ENCODE results near the gene NANP.
"Not testable (repeated sequence)": the region's sequence is repeated elsewhere in the genome, so short reads cannot be mapped to it uniquely, and the experiment has no call there.

The NANP gene

GRCh38 chr20:25606094-25606695, 17.6 kb downstream of the NANP start:
- Histone ChIP-seq H3K4me3 (ENCODE audit: low read length in 2 of 2) (no peak overlapping the region), H3K18ac (ENCODE audit: low read length) (no peak overlapping the region), H3K27me3 (ENCODE audit: control insufficient read depth in 3 of 3, insufficient read depth in 3 of 3, low read depth in 1 of 3, low read length in 3 of 3) (no peaks in the 10 kb centered on the region), H4K8ac (ENCODE audit: low read depth, low read length) (no peak overlapping the region), H3K23ac (ENCODE audit: low read depth, low read length, poor library complexity) (no peak overlapping the region), H2BK120ac (ENCODE audit: low read depth, low read length) (no peak overlapping the region), H3K79me1 (ENCODE audit: low read depth, low read length) (no peaks in the 10 kb centered on the region), H2BK12ac (ENCODE audit: low read length) (no peak overlapping the region), H3K4me2 (ENCODE audit: insufficient read depth, low read length, poor library complexity, severe bottlenecking) (no peak overlapping the region), H4K91ac (ENCODE audit: low read depth, low read length, poor library complexity) (no peak overlapping the region), H3K9me3 (replicated peaks in 1 of 2; ENCODE audit: control insufficient read depth in 2 of 2, insufficient read depth in 1 of 2, low read depth in 1 of 2, low read length in 2 of 2) (no peaks in the 10 kb centered on the region), H3K27ac (replicated peaks; ENCODE audit: low read length) (no peak overlapping the region), H2AK5ac (ENCODE audit: low read depth, low read length) (no peak overlapping the region), H3K4me1 (ENCODE audit: control insufficient read depth in 2 of 2, insufficient read depth in 1 of 2, low read depth in 1 of 2, low read length in 2 of 2) (no peaks in the 10 kb centered on the region), H3K9ac (ENCODE audit: low read depth, low read length, poor library complexity) (no peak overlapping the region), H3K4ac (ENCODE audit: low read length) (no peak overlapping the region), H2BK15ac (ENCODE audit: low read length) (no peak overlapping the region), H3K36me3 (replicated peaks in 1 of 2; ENCODE audit: control insufficient read depth in 2 of 2, insufficient read depth in 2 of 2, low read length in 2 of 2) (no peaks in the 10 kb centered on the region), H3K14ac (ENCODE audit: low read length) (no peak overlapping the region), H2BK5ac (ENCODE audit: low read length) (no peak overlapping the region), H2AFZ (ENCODE audit: low read length) (no peak overlapping the region)
- no CpG with 5 or more reads among the region's 1 CpG for WGBS, 2 donors (ENCODE audit: extremely low coverage in 2 of 2, insufficient read length in 2 of 2, insufficient replicate concordance in 1 of 2)
- no peak for DNase-seq (ENCODE audit: low spot score)

GRCh38 chr20:25605148-25605547, 18.7 kb downstream of the NANP start:
- Histone ChIP-seq H2BK120ac (ENCODE audit: low read depth, low read length) (no peak overlapping the region), H4K8ac (ENCODE audit: low read depth, low read length) (no peak overlapping the region)
- DNase-seq (ENCODE audit: low spot score), result no peak

GRCh38 chr20:25604611-25605010, 19.2 kb downstream of the NANP start:
- no peak overlapping the region for H3K23ac ChIP-seq (ENCODE audit: low read depth, low read length, poor library complexity)
- no peak for DNase-seq (ENCODE audit: low spot score)
- no peak overlapping the region for H3K4me2 ChIP-seq (ENCODE audit: insufficient read depth, low read length, poor library complexity, severe bottlenecking)
- no CpG with 5 or more reads among the region's 9 CpGs for WGBS, 2 donors (ENCODE audit: extremely low coverage in 2 of 2, insufficient read length in 2 of 2, insufficient replicate concordance in 1 of 2)
- no peak overlapping the region for H4K91ac ChIP-seq (ENCODE audit: low read depth, low read length, poor library complexity)
- no peak overlapping the region for H3K27ac ChIP-seq (replicated peaks; ENCODE audit: low read length)
- no peak overlapping the region for H2AK5ac ChIP-seq (ENCODE audit: low read depth, low read length)
- H3K27me3 ChIP-seq (ENCODE audit: control insufficient read depth in 3 of 3, insufficient read depth in 3 of 3, low read depth in 1 of 3, low read length in 3 of 3), result no peaks in the 10 kb centered on the region
- no peak overlapping the region for H2BK120ac ChIP-seq (ENCODE audit: low read depth, low read length)
- H4K8ac ChIP-seq (ENCODE audit: low read depth, low read length), result no peak overlapping the region
- no peak overlapping the region for H2AFZ ChIP-seq (ENCODE audit: low read length)
- no peak overlapping the region for H2BK5ac ChIP-seq (ENCODE audit: low read length)
- H3K14ac ChIP-seq (ENCODE audit: low read length), result no peak overlapping the region
- H2BK15ac ChIP-seq (ENCODE audit: low read length), result no peak overlapping the region
- no peaks in the 10 kb centered on the region for H3K9me3 ChIP-seq (replicated peaks in 1 of 2; ENCODE audit: control insufficient read depth in 2 of 2, insufficient read depth in 1 of 2, low read depth in 1 of 2, low read length in 2 of 2)
- no peaks in the 10 kb centered on the region for H3K36me3 ChIP-seq (replicated peaks in 1 of 2; ENCODE audit: control insufficient read depth in 2 of 2, insufficient read depth in 2 of 2, low read length in 2 of 2)
- no peak overlapping the region for H2BK12ac ChIP-seq (ENCODE audit: low read length)
- no peaks in the 10 kb centered on the region for H3K79me1 ChIP-seq (ENCODE audit: low read depth, low read length)
- H3K4me1 ChIP-seq (ENCODE audit: control insufficient read depth in 2 of 2, insufficient read depth in 1 of 2, low read depth in 1 of 2, low read length in 2 of 2), result no peaks in the 10 kb centered on the region
- H3K18ac ChIP-seq (ENCODE audit: low read length), result no peak overlapping the region
- H3K4ac ChIP-seq (ENCODE audit: low read length), result no peak overlapping the region
- H3K9ac ChIP-seq (ENCODE audit: low read depth, low read length, poor library complexity), result no peak overlapping the region
- no peak overlapping the region for H3K4me3 ChIP-seq (ENCODE audit: low read length in 2 of 2)

More at GRCh38 chr20:25605148-25605547, 18.7 kb downstream of the NANP start:
- H2AFZ ChIP-seq (ENCODE audit: low read length), result no peak overlapping the region
- no peak overlapping the region for H3K4me2 ChIP-seq (ENCODE audit: insufficient read depth, low read length, poor library complexity, severe bottlenecking)
- H2AK5ac ChIP-seq (ENCODE audit: low read depth, low read length), result no peak overlapping the region
- no peak overlapping the region for H3K23ac ChIP-seq (ENCODE audit: low read depth, low read length, poor library complexity)
- H3K14ac ChIP-seq (ENCODE audit: low read length), result no peak overlapping the region
- H4K91ac ChIP-seq (ENCODE audit: low read depth, low read length, poor library complexity), result no peak overlapping the region
- H3K4me3 ChIP-seq (ENCODE audit: low read length in 2 of 2), result no peak overlapping the region
- H2BK12ac ChIP-seq (ENCODE audit: low read length), result no peak overlapping the region
- no CpG with 5 or more reads among the region's 7 CpGs for WGBS, 2 donors (ENCODE audit: extremely low coverage in 2 of 2, insufficient read length in 2 of 2, insufficient replicate concordance in 1 of 2)
- H3K4ac ChIP-seq (ENCODE audit: low read length), result no peak overlapping the region
- no peaks in the 10 kb centered on the region for H3K4me1 ChIP-seq (ENCODE audit: control insufficient read depth in 2 of 2, insufficient read depth in 1 of 2, low read depth in 1 of 2, low read length in 2 of 2)
- H3K36me3 ChIP-seq (replicated peaks in 1 of 2; ENCODE audit: control insufficient read depth in 2 of 2, insufficient read depth in 2 of 2, low read length in 2 of 2), result no peaks in the 10 kb centered on the region
- H3K79me1 ChIP-seq (ENCODE audit: low read depth, low read length), result no peaks in the 10 kb centered on the region
- no peak overlapping the region for H2BK5ac ChIP-seq (ENCODE audit: low read length)
- H3K27me3 ChIP-seq (ENCODE audit: control insufficient read depth in 3 of 3, insufficient read depth in 3 of 3, low read depth in 1 of 3, low read length in 3 of 3), result no peaks in the 10 kb centered on the region
- H3K9me3 ChIP-seq (replicated peaks in 1 of 2; ENCODE audit: control insufficient read depth in 2 of 2, insufficient read depth in 1 of 2, low read depth in 1 of 2, low read length in 2 of 2), result no peaks in the 10 kb centered on the region
- H2BK15ac ChIP-seq (ENCODE audit: low read length), result no peak overlapping the region
- H3K9ac ChIP-seq (ENCODE audit: low read depth, low read length, poor library complexity), result no peak overlapping the region
- no peak overlapping the region for H3K18ac ChIP-seq (ENCODE audit: low read length)
- H3K27ac ChIP-seq (replicated peaks; ENCODE audit: low read length), result no peak overlapping the region

- not testable (repeated sequence) for H4K8ac ChIP-seq (ENCODE audit: low read depth, low read length); H3K36me3 ChIP-seq (replicated peaks in 1 of 2; ENCODE audit: control insufficient read depth in 2 of 2, insufficient read depth in 2 of 2, low read length in 2 of 2); H3K27ac ChIP-seq (replicated peaks; ENCODE audit: low read length); H3K18ac ChIP-seq (ENCODE audit: low read length); H3K14ac ChIP-seq (ENCODE audit: low read length); H2BK5ac ChIP-seq (ENCODE audit: low read length); DNase-seq (ENCODE audit: low spot score); H3K4ac ChIP-seq (ENCODE audit: low read length); H3K9me3 ChIP-seq (replicated peaks in 1 of 2; ENCODE audit: control insufficient read depth in 2 of 2, insufficient read depth in 1 of 2, low read depth in 1 of 2, low read length in 2 of 2); H2AK5ac ChIP-seq (ENCODE audit: low read depth, low read length); H2AFZ ChIP-seq (ENCODE audit: low read length); H3K4me1 ChIP-seq (ENCODE audit: control insufficient read depth in 2 of 2, insufficient read depth in 1 of 2, low read depth in 1 of 2, low read length in 2 of 2); H3K23ac ChIP-seq (ENCODE audit: low read depth, low read length, poor library complexity); H2BK12ac ChIP-seq (ENCODE audit: low read length); H3K27me3 ChIP-seq (ENCODE audit: control insufficient read depth in 3 of 3, insufficient read depth in 3 of 3, low read depth in 1 of 3, low read length in 3 of 3); H3K4me3 ChIP-seq (ENCODE audit: low read length in 2 of 2); H4K91ac ChIP-seq (ENCODE audit: low read depth, low read length, poor library complexity); H3K9ac ChIP-seq (ENCODE audit: low read depth, low read length, poor library complexity); H3K79me1 ChIP-seq (ENCODE audit: low read depth, low read length); H3K4me2 ChIP-seq (ENCODE audit: insufficient read depth, low read length, poor library complexity, severe bottlenecking); H2BK15ac ChIP-seq (ENCODE audit: low read length); H2BK120ac ChIP-seq (ENCODE audit: low read depth, low read length)
- no CpG with 5 or more reads among the region's 9 CpGs for WGBS, 2 donors (ENCODE audit: extremely low coverage in 2 of 2, insufficient read length in 2 of 2, insufficient replicate concordance in 1 of 2)
Measured at GRCh38 chr20:25602914-25603309, 20.9 kb downstream of the NANP start.
